Measurements from ENCODE around the gene SPI1. TPM values are rescaled to one million over a fixed set of nuclear protein-coding genes. Genes with fewer than 3 reads are reported as not detected.

The SPI1 gene
- total and polyA plus RNA-seq, 2 donors (not counting 3 experiments of a cell fraction or from before 2014, with no cell fraction given), result not detected

- dilution Hi-C loops (cut with MboI; ENCODE audit: extremely low pct_ligation_motif_present, low sequenced_read_pairs), result no loop called here
- POLR2A ChIA-PET, result no interaction called here
- H3K27ac ChIP-seq (ENCODE audit: insufficient read depth, low read depth, low read length), result no peak overlapping the region
- no TSS peak for BruUV-seq (replicated peaks)
- TF ChIP-seq FOS (IDR thresholded peaks at IDR 0.05; ENCODE audit: borderline replicate concordance, insufficient read depth, low read length), result no peak
- TF ChIP-seq MYC (IDR thresholded peaks at IDR 0.05; ENCODE audit: low read depth, low read length), result no peak
- no peak for TF ChIP-seq POLR2AphosphoS5 (IDR thresholded peaks at IDR 0.05; ENCODE audit: insufficient read depth, low read depth, low read length)
- TF ChIP-seq MAX (IDR thresholded peaks at IDR 0.05; ENCODE audit: insufficient read depth, insufficient read length), result no peak
- no peak for TF ChIP-seq GATA2 (IDR thresholded peaks at IDR 0.05; ENCODE audit: insufficient read depth, insufficient read length, low read depth, low read length)
- TF ChIP-seq JUN (IDR thresholded peaks at IDR 0.05; ENCODE audit: borderline replicate concordance, insufficient read depth, insufficient read length, low read depth), result no peak
- no peak for TF ChIP-seq POLR2A (IDR thresholded peaks at IDR 0.05; ENCODE audit: low read depth, low read length)
- no peak for TF ChIP-seq CTCF (IDR thresholded peaks at IDR 0.05; ENCODE audit: extremely low read depth in 1 of 2, insufficient read depth in 1 of 2, low read depth in 1 of 2, low read length in 2 of 2)
- no peaks in the 10 kb centered on the region for H3K9me1 ChIP-seq (replicated peaks; ENCODE audit: control insufficient read depth, extremely low read depth, insufficient read depth, low read length)
- no peak for FAIRE-seq
- peaks cover 9% of the 10 kb centered on the region for H3K4me1 ChIP-seq (ENCODE audit: control insufficient read depth, extremely low read depth, insufficient read depth, low read length)
- H3K27me3 ChIP-seq (ENCODE audit: control insufficient read depth in 2 of 2, insufficient read depth in 2 of 2, low read length in 2 of 2), result no peaks in the 10 kb centered on the region
- no peak overlapping the region for H2AFZ ChIP-seq (ENCODE audit: low read depth, low read length)
- H3K4me2 ChIP-seq (ENCODE audit: insufficient read depth, low read length), result no peak overlapping the region
- no peaks in the 10 kb centered on the region for H4K20me1 ChIP-seq (replicated peaks; ENCODE audit: control insufficient read depth, extremely low read depth, insufficient read depth, low read length)
- no peak overlapping the region for H3K9ac ChIP-seq (replicated peaks; ENCODE audit: extremely low read depth, insufficient read depth, low read length)
- no peaks in the 10 kb centered on the region for H3K36me3 ChIP-seq (ENCODE audit: control insufficient read depth in 2 of 2, extremely low read depth in 1 of 2, insufficient read depth in 2 of 2, low read length in 2 of 2)
- H3K9me3 ChIP-seq (replicated peaks; ENCODE audit: control insufficient read depth, insufficient read depth, low read length), result no peaks in the 10 kb centered on the region
- no peak for DNase-seq (ENCODE audit: low read depth, low spot score)
- H3K4me3 ChIP-seq (replicated peaks in 1 of 3; ENCODE audit: insufficient read depth in 1 of 3, low read depth in 1 of 3, low read length in 3 of 3), result no peak overlapping the region
- intact Hi-C loops (cut with micrococcal nuclease), result no loop called here
- CTCF ChIA-PET, result no interaction called here
- H3K79me2 ChIP-seq (ENCODE audit: control insufficient read depth, insufficient read depth, low read length), result no peaks in the 10 kb centered on the region
Observed at GRCh38 chr11:47376107-47376524, 2.2 kb downstream of the SPI1 start.
